D721Med (cell line): ENCODE data around the gene HOXA7.

ENCODE experiments used
- DNase-seq: peaks from one replicate; pipeline ENCODE4 v3.0.0; 2011; ENCODE audit warnings: low spot score; ENCODE audit not compliant: insufficient read length
- FAIRE-seq: peaks from 2 replicates; lab custom pipeline; 2011; peaks lifted over from hg19 to GRCh38; lab: Jason Lieb, UNC
- TF ChIP-seq, protein P1 (sequence below): IDR thresholded peaks from 2 replicates; pipeline ENCODE4 v1.5.1; 2012; ENCODE audit warnings: mild to moderate bottlenecking, control low read depth; ENCODE audit not compliant: insufficient read depth; ENCODE audit errors: missing control alignments

HOXA7 gene

DNA sequence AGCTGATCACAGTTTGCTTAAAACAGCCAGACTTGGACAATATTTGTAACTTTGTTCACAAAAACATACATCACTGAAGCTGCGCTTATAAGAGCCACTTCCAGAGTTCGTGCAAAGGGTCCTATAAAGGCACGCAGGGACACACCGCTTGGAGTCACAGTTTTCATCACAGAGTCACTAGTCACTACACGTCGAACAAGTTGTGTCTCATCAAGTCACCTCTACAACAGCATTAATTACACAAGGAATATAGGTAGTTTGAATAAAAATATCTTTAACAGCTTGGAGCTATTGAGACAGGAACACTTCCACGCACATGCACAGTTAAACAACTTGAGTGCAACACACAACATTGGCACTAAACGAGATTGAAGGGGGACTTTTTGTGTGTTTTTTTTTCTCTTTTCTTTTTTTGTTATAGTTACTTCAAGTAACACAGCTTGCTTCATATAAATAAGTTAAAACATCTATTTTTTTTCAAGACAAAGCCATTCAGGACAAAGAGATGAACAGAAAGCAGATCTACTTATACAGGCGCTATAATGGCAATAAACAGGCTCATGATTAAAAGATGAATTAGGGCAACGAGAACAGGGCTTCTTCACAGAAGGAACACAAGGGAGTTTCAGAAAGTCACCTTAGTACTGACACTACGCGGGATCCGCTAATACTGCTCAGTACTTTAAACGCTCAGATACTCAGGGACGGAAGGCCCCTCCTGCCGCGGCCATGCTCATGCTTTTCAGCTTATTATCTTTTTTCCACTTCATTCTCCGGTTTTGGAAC is 15.1 kb downstream of the HOXA7 start:
- TF ChIP-seq, protein P1, sequence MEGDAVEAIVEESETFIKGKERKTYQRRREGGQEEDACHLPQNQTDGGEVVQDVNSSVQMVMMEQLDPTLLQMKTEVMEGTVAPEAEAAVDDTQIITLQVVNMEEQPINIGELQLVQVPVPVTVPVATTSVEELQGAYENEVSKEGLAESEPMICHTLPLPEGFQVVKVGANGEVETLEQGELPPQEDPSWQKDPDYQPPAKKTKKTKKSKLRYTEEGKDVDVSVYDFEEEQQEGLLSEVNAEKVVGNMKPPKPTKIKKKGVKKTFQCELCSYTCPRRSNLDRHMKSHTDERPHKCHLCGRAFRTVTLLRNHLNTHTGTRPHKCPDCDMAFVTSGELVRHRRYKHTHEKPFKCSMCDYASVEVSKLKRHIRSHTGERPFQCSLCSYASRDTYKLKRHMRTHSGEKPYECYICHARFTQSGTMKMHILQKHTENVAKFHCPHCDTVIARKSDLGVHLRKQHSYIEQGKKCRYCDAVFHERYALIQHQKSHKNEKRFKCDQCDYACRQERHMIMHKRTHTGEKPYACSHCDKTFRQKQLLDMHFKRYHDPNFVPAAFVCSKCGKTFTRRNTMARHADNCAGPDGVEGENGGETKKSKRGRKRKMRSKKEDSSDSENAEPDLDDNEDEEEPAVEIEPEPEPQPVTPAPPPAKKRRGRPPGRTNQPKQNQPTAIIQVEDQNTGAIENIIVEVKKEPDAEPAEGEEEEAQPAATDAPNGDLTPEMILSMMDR, result no peak
- DNase-seq (no peak), FAIRE-seq (no peak)

DNA sequence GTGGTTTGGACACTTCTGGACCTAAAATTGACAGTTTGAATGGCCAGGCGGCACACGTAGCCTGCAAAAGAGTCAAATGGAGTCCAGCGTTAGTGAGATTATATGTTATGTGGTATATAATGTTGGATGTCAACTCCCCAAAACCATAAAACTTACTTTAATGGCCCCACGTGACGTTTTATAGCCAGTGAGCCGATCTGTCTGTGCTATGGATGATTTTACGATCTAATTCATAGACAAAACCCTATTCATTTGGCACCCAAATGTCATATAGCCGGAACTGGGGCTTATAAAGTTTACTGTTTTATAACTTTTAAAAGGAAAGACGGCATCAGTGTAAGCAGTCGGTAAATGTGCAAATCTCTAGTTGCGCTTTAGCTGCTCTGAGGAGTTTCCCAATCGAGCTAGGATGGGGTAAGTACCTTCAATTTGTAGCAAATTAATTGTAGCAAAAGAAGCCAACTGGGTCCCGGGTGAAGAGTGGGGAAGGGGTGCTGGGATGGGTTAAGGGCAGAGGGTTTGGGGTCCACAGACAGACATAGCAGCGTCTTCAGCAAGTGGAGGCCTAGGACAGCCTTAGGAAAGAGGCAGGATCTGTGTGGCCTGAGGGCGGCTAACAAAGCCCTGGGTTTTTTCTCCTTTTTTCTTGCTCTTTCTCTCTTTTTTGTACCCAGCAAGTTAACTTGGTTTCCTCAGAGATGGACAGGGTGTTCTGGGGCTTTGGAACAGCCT is 16.2 kb downstream of the HOXA7 start:
- no peak for DNase-seq
- TF ChIP-seq, protein P1, result no peak
- no peak for FAIRE-seq

DNA sequence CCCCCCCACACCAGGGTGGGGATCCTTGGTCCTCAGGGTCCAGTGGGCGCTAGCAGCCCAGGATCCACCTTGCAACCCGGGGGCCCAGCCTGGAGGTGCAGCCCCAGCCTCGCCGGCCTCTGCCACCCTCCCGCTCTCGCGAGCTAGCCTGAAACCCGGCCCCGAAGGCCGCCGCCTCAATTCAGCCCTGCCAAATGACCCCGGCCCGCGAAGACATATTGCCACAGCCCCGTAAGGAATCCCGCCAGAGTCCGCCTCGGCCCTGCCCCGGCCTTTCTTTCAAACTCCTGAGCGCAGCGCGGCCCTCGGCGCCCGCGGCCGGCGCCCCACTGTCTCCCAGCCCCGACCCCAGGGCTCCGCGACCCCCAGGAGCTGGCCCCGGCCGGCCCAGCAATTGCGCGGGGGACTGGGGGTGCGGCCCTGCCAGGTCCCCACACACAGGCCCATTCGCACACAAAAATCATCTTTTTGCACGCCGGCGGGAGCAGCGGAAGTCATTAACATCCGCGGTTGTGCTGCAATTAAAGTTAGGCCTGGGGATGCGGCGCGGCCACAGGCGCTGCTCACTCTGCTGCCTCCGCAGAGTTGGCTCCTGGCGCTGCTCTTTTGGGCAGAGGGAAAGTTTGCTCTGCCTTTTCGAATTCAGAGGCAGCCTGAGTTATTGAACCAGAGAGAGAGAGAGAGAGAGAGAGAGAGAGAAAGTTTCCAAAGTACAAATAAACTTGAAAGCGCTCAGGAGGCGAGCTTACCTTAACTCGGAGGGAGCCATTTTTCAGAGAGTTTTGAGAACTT is 16.9 kb downstream of the HOXA7 start:
- TF ChIP-seq, protein P1, result no peak
- no peak for FAIRE-seq
- DNase-seq, result no peak

DNA sequence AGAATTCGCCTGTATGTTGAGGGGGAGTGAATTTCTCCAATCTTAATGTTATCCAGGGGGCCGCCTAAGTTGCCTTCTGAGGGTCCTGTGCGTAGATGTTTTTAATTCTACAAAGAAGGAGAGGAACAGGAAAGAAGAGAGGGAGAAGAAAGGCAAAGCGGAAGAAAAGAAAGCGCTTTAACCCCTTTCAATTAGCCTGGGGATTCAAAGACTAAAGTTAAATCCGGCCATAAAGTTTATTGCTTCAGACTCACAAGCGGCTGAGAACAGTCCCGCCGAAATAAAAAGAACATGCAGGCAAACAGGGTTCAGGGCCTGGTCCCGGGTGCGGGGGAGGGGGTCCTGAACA is 17.5 kb downstream of the HOXA7 start:
- DNase-seq (no peak), FAIRE-seq (no peak)
- TF ChIP-seq, protein P1, result no peak

DNA sequence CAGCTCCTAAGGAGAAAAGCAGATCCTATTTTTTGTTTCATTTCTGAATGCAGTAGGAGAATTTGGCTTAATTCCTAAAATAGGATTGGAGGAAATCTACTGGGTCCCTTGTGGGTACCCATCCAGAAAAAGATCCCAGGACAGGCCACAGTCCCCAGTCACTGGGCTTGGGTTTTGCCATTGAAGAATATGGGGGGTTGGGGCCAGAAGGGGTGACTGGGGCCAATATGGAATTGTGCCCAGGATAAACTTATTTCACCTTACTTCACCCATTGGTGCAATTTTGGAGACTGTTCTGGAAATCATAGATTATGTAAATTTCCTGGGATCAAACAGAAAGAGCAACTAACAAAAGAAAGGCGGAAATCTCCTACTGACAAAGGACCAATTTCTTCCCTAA is 18.0 kb downstream of the HOXA7 start:
- DNase-seq (no peak), FAIRE-seq (no peak)

DNA sequence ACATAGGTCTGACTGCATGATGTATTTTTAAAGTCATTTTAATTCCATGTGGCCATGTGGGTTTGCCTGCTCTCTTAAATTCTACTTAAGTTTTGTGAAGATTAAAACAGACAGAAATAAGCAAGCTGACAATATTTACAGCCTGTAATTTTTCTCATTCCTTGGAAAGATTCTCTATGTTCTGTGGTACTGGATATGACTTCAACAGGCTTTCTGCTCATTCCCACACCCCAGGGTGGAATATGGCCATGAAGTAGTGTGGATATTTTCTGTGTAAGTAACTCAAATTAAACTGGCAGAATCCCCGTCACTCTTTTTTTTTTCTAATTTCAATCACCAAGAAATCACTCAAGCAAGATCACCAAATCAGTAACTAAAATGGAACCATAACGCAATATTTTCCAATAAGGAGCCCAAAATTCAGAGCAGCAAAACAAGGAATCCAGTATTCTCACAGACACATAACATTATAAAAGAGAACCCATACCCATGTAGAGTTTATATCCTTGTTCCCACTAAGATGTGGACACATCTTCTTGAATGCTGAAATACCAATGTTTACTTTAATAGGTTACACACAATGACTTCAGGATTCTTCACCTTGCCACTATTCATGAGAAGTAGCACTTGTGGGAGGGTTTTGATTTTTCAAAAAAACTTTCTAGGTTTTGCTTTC is 18.7 kb downstream of the HOXA7 start:
- no peak for FAIRE-seq
- TF ChIP-seq, protein P1, result no peak
- no peak for DNase-seq

More for the DNA sequence above, 18.0 kb downstream of the HOXA7 start:
- TF ChIP-seq, protein P1, result no peak
